ENCODE measurements around the gene HNRNPM.

HNRNPM gene

GRCh38 chr19:8487137-8487851, 42.5 kb downstream of the HNRNPM start:
- no peak for DNase-seq (ENCODE audit: low read depth)

- DNase-seq (ENCODE audit: low read depth) = no peak
These were observed 43.6 kb downstream of the HNRNPM start for GRCh38 chr19:8488365-8488764.

DNA sequence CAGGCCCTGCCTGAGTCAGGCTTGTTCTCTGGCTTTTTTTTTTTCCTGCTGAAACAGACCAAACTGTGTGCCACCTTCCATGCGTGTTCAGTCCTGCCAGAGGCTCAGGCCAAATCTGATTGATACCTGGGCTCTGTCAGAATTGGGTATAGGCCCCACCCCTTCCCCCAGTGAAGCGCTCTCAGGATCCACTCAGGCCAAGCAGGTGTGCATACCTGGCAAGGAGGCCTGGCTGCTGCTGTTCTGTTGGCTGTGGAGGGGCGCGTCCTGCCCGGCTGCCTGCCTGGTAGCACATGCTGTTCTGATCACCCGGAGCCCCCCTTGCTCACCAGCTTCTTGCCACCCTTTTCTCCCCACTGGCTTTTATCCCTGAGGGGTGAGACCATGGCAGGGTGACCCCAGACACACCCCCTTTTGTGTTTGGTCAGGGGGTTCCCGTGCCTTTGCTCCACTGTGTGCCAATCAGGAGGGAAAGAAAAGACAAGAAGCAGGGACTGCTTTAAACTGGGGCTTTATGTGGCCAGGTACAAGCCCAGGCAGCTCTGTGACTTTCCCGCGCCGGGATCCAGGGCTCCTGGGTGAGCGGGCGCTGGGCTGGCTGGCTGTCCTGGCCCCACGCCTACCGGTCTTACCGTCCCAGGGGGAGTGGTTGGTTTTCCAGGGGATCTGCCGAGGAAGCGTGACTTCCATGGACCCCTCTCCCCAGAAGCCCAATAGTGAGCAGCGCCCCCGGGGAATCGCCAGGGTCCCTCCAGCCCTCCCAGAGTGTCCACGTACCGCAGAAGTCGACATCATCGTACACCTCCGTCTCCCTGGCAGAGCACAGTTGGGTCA, 45.0 kb downstream of the HNRNPM start:
- no peak for DNase-seq (ENCODE audit: low read depth)

- no peak for DNase-seq (ENCODE audit: low read depth)
These were observed 45.6 kb downstream of the HNRNPM start for GRCh38 chr19:8490395-8490760.

DNA sequence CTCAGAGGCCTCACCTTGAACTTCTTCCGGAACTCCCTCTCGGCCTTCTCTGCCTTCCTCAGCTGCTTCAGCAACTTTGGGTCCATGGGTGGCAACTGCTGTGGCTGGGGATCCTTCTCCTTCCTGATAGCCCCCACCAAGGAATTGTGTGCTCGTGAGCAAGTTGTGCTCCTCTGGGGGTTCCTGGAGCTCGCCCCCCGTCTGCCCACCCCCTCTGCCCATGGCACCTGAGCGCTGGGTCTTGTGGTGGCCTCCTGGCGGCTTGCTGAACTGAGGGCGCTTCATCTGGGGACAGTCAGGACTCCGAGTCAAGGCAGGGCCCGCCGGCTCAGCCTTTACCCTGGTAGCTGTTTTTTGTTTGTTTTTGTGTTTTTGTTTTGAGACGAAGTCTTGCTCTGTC, 46.1 kb downstream of the HNRNPM start:
- no peak for DNase-seq (ENCODE audit: low read depth)

GRCh38 chr19:8491574-8491973, 46.8 kb downstream of the HNRNPM start:
- DNase-seq (ENCODE audit: low read depth) = no peak

DNA sequence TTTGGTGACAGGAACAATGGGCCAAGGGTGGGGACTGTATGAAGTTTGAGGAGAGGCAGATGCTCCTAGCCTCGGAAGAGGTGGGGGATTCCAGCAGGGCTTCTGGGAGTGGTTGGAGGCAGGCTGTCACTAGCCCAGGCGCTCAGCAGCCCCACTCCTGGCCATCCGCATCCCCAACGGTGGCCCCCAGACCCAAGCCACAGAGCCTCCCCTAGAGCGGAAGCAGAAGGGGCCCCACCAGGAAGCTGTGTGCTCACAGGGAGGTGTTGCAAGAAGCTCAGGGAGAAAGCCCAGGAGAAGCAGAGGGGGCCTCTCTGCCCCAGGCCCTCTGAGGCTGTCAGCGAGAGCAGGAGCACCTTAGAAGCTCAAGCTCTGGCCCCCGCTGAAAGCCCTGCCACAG, 49.4 kb downstream of the HNRNPM start:
- no peak for DNase-seq (ENCODE audit: low read depth)

GRCh38 chr19:8498295-8498694, 53.5 kb downstream of the HNRNPM start:
- DNase-seq (ENCODE audit: low read depth) = no peak

GRCh38 chr19:8499048-8499833, 54.5 kb downstream of the HNRNPM start:
- DNase-seq (ENCODE audit: low read depth) = no peak

DNA sequence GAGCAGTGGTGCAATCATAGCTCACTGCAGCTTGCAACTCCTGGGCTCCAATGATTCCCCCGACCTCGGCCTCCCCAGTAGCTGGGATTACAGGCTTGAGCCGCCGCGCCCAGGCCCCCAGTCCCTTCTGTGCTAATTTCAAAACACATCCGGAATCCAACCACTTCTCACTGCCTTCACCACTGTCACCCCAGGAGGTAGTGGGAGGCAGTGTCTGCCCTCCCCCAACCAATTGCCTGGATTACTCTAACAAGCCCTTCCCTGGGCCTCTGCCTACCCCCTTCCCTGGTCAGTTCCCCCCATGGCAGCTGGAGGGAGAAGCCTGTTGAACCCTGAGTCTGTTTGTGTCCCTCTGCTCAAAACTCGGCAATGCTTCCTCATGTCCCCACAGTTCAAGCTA, 55.4 kb downstream of the HNRNPM start:
- DNase-seq (ENCODE audit: low read depth) = no peak

DNA sequence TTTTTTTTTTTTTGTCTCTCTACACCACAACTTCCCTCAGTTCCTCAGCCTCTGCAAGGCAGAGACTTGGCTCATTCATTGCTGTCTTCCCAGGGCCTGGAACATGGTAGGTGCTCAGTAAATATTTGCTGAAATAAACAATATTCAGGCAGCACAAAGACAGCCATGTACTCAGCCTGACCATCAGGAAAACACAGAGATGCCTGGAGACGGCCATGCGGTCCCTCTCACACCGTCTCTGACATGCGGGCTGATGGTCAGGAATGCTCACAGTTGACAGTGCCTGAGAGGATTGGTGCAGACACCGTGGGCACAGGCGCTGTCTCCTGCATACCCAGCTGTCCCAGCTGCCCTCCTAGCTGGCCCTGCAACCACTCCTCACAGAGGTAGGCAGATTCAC, 56.7 kb downstream of the HNRNPM start:
- DNase-seq (ENCODE audit: low read depth) = no peak

DNA sequence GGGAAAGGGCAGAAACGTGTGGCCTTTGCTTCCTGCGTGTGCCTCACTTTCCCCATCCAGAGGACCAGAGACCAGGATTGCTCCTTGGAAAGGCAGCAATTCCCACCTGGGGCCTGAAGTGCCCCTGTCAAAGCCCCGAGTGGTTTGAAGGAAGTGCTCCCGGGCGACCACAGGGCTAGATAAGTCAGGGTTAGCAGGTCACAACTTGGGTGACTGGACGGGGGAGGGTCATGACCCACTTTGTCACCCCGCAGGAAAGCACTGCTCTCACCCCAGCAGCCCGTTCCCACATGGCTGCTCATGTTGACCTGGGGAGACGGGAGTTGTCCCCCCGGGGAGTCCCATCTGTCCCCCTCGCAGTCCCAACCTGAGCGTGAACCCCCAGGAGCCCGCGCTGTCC, 57.2 kb downstream of the HNRNPM start:
- DNase-seq (ENCODE audit: low read depth) = no peak

DNA sequence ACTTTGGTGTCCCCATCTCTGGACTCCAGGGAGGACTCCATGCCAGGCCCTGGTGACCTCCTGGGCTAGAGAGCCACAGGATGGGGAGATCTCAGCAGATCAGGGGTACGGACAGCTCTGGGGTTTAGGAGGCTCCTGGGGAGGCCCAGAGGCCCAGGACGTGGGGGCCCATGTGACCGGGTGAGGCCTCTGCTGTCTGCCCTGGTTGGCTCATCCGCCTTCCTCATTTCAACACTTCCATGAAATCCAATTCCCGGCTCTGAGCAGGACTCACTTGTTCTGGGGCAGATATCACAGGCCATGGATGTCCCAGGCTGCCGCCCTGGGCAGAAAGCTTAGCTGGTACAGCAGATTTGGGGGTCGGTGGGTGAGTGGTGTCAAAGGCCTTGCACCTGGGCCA, 58.7 kb downstream of the HNRNPM start:
- DNase-seq (ENCODE audit: low read depth) = no peak

- DNase-seq (ENCODE audit: low read depth) = no peak
These were observed 59.4 kb downstream of the HNRNPM start for GRCh38 chr19:8504171-8504570.

GRCh38 chr19:8504919-8505318, 60.1 kb downstream of the HNRNPM start:
- no peak for DNase-seq (ENCODE audit: low read depth)

- DNase-seq (ENCODE audit: low read depth) = peak; percentile 71
These were observed 61.1 kb downstream of the HNRNPM start for GRCh38 chr19:8505680-8506401.

GRCh38 chr19:8506402-8506957, 61.7 kb downstream of the HNRNPM start:
- DNase-seq (ENCODE audit: low read depth) = no peak

GRCh38 chr19:8510589-8511115, 65.9 kb downstream of the HNRNPM start:
- DNase-seq (ENCODE audit: low read depth) = no peak

DNA sequence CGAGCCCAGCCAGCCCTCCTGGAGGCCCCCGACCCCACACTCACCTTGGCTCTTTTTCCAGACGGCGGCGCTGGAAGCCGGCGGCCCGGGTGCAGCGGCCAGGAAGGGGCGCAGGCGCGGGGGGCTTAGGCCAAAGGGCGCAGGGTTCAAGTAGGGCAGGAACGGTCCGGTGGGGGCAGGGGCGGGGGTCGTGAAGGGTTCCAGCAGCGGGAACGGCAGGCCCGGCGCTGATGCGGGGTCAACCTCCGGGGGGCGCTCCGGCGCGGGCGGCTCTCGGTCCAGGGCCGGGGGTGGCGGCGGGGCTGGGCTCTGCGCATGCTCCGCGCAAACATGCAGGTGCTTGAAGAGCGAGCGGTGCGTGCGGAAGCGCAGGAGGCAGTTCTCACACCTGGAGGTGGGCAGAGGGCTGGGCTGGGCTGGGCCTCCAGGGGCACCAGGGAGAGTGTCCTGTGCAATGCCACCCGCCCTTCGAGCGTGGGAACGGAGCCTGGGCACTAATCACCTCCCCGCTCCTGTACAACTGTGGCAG, 66.9 kb downstream of the HNRNPM start:
- no peak for DNase-seq (ENCODE audit: low read depth)

DNA sequence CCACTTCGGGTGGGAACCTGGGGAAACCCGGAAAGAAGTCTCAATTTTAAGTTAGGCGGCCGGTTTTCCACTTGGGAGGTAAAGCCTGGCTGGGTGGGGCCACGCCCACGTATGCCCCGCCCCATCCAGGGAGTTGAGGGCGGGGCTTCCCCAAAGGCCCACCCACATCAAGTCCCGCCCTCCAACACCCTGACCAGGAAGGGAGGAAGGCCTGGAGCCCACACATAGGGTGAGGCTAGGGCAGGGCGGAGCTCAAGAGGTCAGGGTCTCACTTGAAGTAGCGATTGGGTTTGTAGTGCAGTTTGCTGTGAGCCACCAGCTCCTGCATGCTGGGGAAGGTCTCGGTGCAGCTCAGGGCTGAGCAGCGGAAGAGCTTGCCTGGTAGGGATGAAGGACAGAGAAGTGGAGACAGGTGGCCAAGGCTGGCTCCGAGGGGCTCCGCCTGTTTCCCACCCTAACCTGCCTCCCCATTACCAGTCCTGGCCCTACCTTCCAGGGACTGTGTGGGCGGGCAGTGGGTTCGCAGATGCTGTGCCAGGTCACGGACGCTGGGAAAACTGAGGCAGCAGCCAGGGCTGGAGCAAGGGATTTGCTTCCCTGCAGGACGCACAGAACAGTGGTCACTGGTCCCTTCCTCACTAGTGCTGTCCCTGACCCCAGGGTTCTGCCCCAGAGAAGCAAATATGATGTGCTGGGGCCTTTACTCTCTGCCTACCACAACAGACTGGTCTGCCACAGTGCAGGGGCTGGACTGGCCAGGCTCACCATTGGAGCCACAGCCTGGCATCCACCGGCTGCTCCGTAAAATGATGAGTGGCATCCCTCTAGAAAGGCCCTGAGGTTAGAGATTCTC, 67.6 kb downstream of the HNRNPM start:
- peak; percentile 25 for DNase-seq (ENCODE audit: low read depth)

Data from EH (cell line).